GM18502 (cell line): Measurements from ENCODE around the gene POLQ.
"Not testable (repeated sequence)": the region's sequence is repeated elsewhere in the genome, so short reads cannot be mapped to it uniquely, and the experiment has no call there.

ENCODE experiments used
- ATAC-seq: cut with Tn5 transposase; IDR thresholded peaks from one replicate; pipeline ENCODE4 v1.9.1; 2021; ENCODE audit warnings: mild to moderate bottlenecking; ENCODE audit not compliant: unreplicated experiment, poor library complexity

Gene POLQ

GRCh38 chr3:121515313-121515712 is 30.5 kb downstream of the POLQ start:
- no peak for ATAC-seq

DNA sequence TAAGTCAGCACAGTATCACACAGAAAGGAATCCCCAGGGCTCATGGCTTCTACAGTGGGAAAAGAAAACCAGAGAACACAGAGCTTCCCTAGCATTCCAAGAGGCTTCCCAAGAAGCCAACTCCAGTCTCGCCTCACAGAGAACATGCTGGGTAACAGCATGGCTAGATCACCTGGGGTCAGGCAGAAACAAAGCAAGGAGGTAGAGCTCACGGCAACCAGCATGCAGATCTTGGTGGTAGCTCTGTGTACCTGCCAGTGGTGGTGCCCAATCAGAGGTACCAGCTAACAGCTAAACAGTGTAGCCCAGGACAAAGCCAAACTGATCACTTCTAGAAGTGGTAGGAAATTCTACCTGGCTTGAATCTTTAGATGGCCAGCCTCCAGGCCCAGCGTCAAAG is 31.3 kb downstream of the POLQ start:
- no peak for ATAC-seq

- ATAC-seq: no peak
Measured at GRCh38 chr3:121508389-121508788, 37.4 kb downstream of the POLQ start.

- no peak for ATAC-seq
Measured at GRCh38 chr3:121505256-121505655, 40.5 kb downstream of the POLQ start.

DNA sequence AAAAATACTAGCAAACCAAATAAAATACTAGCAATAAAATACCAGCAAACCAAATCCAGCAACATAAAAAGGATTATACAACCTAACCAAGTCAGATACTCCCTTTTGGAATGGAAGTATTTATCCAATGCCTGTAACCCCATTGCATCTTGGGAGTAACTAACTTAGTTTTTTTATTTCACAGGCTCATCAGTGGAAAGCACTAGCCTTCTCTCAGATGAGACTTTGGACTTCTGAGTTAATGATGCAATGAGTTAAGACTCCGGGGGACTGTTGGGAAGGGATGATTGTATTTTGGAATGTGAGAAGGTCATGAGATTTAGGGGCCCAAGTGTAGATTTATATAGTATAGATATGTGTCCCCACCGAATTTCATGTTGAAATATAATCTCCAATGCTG is 41.2 kb downstream of the POLQ start:
- ATAC-seq: no peak

DNA sequence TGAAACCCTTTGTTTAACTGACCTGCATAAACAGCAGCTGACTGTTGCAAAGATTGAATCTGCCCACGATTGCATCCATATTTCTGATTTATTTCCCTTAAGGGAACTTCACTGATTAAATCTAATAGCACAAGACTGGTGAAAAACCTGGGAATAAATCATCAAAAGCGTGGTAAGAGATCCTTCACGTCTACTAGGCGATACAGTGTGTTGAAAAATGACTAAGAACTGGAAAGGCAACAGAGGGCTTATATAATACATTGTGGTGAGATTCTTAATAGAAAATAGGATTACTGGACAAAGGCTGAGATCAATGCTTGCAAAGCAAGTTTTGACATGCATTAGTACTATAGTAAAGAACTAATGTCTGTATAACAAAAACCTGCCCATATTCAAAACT is 49.0 kb downstream of the POLQ start:
- ATAC-seq: no peak

DNA sequence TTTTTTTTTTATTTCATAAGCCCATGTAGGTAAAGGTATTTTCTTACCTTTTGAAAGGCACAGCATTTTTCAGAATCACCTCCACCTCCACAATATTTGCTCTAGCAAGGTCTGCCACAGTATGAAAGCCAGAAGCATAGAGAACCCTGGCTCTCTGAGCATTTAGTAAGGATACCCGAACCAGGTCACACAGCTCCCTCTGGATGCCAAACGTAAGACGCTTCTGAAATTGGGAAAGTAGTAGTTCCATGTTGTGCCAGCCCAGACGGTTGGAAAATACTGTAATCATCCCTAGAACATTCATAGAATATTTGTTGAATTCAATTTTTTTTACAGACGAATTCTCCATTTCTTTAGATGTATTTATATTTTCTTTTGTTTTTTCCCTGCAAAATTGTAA is 52.4 kb downstream of the POLQ start:
- no peak for ATAC-seq

- no peak for ATAC-seq
Measured at GRCh38 chr3:121491683-121492320, 54.0 kb downstream of the POLQ start.

DNA sequence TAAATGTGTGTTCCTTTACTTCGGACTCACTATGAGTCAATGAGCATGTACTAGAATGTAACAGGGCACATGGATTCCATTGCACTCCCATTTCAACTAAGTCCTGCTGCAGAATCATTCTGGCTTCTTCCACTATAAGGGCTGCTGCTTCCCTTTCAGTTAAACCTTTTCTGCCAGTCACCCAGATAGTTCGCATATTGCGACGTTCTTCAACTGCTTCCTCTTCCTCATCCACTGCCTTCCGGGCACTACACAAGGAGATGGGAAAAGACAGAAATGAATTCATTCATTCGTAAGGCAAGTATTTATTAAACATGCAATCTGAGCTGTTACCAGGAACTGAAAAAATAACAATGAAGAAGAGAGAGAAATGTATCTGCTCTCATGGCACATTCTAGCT is 55.6 kb downstream of the POLQ start:
- no peak for ATAC-seq

GRCh38 chr3:121488628-121489027 is 57.2 kb downstream of the POLQ start:
- no peak for ATAC-seq

- no peak for ATAC-seq
Measured at GRCh38 chr3:121483290-121483689, 62.5 kb downstream of the POLQ start.

GRCh38 chr3:121482660-121483059 is 63.1 kb downstream of the POLQ start:
- no peak for ATAC-seq

GRCh38 chr3:121481106-121481880 is 64.5 kb downstream of the POLQ start:
- no peak for ATAC-seq

- no peak for ATAC-seq
Measured at GRCh38 chr3:121477589-121477988, 68.2 kb downstream of the POLQ start.

- ATAC-seq: no peak
Measured at GRCh38 chr3:121473001-121473400, 72.8 kb downstream of the POLQ start.

DNA sequence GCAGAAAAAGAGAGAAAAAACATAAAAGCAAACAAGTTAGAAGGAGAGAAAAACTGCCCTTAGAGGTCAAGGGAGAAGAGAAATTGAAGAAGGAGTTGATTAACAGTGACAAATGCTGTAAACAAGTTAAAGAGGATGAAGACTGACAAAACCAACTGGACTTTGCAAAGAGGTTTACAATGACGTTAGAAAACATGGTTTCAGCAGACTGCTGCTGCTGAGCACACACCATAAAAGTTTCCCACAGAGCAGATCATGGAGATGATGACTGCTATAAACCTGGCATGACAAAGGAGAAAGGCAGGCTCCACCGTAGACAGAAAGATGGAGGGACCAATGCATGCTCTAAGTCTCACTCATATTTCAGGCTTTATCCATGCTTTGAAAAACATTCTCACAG is 78.7 kb downstream of the POLQ start:
- ATAC-seq: no peak

- no peak for ATAC-seq
Measured at GRCh38 chr3:121463745-121464144, 82.0 kb downstream of the POLQ start.

DNA sequence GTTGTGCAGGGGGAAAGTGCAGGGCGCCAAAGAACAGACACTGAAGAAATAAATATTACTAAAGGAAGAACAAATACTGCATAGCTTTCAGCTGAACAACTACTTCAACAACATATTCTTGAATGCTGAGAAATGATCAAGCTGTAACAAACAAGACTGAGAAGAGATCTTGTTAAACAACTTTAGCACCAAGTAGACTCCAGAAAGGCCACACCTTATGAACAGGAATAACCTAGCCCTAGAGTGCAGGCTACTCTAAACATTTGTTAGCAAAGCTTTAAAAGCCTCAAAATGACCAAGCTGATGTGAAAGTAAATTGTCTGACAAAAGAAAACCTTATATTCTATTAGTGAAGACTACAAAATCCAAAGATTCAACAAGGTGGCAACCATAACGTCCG is 83.2 kb downstream of the POLQ start:
- ATAC-seq: no peak

- not testable (repeated sequence) for ATAC-seq
Measured at GRCh38 chr3:121451752-121452151, 94.0 kb downstream of the POLQ start.

DNA sequence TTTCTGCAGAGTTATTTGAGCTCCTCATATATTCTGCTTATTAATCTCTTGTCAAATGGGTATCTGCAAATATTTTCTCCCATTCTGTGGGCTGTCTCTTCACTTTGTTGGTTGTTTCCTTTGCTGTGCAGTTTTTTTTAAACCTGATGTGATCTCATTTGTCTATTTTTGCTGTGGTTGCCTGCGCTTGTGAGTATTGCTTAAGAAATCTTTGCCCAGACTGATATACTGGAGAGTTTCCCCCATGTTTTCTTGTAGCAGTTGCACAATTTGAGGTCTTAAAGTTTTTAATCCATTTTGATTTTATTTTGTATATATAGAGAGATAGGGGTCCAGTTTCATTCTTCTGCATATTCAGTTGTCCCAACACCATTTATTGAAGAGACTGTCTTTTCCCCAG is 102.3 kb downstream of the POLQ start:
- no peak for ATAC-seq

DNA sequence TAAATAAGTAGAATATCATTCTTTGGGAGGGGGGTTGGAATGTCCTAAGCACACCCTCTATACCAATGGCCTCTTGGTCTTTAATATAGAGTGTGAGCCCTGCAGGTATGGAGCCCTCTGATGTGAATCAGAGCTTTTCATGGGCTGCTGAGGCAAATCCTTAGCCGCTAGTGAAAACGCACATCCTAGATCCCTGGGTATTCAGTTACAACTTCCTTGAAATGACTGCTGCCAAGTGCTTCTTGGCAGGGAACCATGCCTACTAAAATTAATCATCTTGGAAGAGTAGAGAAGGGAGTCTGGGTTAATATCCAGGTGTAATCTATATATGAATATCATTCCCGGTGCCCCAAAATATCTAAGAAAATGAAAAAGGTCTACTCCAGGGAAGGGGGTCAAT is 109.1 kb downstream of the POLQ start:
- ATAC-seq: no peak

DNA sequence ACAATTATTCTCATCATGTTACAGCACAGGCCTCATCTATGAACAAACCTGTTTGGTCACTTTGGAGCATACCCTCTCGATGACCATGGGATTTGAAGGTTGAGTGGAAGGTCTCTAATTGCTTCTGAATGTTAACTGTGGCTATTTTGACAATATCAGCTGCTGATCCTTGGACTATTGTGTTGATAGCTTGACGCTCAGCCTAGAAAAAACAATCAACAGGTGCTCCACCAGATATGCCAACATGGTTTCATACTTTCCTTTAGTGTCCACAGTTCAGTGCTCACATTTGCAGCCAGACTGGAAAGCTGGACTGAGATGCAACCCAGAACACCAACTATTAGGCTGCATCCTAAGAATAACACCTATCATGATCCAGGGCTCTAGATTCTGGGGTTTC is 109.7 kb downstream of the POLQ start:
- no peak for ATAC-seq
